ENCODE results near the gene CELSR1.
A peak's percentile ranks its signal among the peaks of the same experiment; 100 is the strongest.
"Not testable (repeated sequence)": the region's sequence is repeated elsewhere in the genome, so short reads cannot be mapped to it uniquely, and the experiment has no call there.

Gene CELSR1

GRCh38 chr22:46476547-46476941 is 60.9 kb downstream of the CELSR1 start:
- peak; percentile 36 for DNase-seq

- DNase-seq: no peak
Observed at GRCh38 chr22:46473896-46474557, 63.4 kb downstream of the CELSR1 start.

- DNase-seq: no peak
Observed at GRCh38 chr22:46473021-46473779, 64.2 kb downstream of the CELSR1 start.

GRCh38 chr22:46472722-46473016 is 64.8 kb downstream of the CELSR1 start:
- DNase-seq: no peak

- DNase-seq: no peak
Observed at GRCh38 chr22:46471901-46472721, 65.3 kb downstream of the CELSR1 start.

- not testable (repeated sequence) for DNase-seq
Observed at GRCh38 chr22:46471330-46471729, 66.1 kb downstream of the CELSR1 start.

GRCh38 chr22:46469711-46470110 is 67.7 kb downstream of the CELSR1 start:
- no peak for DNase-seq

GRCh38 chr22:46467006-46467405 is 70.4 kb downstream of the CELSR1 start:
- no peak for DNase-seq

- no peak for DNase-seq
Observed at GRCh38 chr22:46466255-46466676, 71.2 kb downstream of the CELSR1 start.

GRCh38 chr22:46465793-46466192 is 71.6 kb downstream of the CELSR1 start:
- no peak for DNase-seq

GRCh38 chr22:46465345-46465720 is 72.1 kb downstream of the CELSR1 start:
- DNase-seq: no peak

- DNase-seq: no peak
Observed at GRCh38 chr22:46464701-46465344, 72.6 kb downstream of the CELSR1 start.

GRCh38 chr22:46464296-46464695 is 73.1 kb downstream of the CELSR1 start:
- no peak for DNase-seq

GRCh38 chr22:46463435-46464227 is 73.8 kb downstream of the CELSR1 start:
- DNase-seq: no peak

- no peak for DNase-seq
Observed at GRCh38 chr22:46462726-46463371, 74.6 kb downstream of the CELSR1 start.

GRCh38 chr22:46461566-46462180 is 75.7 kb downstream of the CELSR1 start:
- DNase-seq: no peak

- DNase-seq: no peak
Observed at GRCh38 chr22:46460857-46461256, 76.6 kb downstream of the CELSR1 start.

GRCh38 chr22:46459347-46460065 is 77.9 kb downstream of the CELSR1 start:
- DNase-seq: no peak

- no peak for DNase-seq
Observed at GRCh38 chr22:46458525-46458924, 78.9 kb downstream of the CELSR1 start.
